ACHN (cell line): ENCODE data around the gene RIPK4.

Source experiments
- DNase-seq: peaks from one replicate; pipeline ENCODE4 v3.0.0-alpha.2; 2015
- in situ Hi-C: cut with HindIII; loops from 2 replicates; pipeline ENCODE4 v1.10.0; 2017; ENCODE audit warnings: low sequenced_read_pairs, low pct_ligation_motif_present, low pct_unique_long_range_greater_than_20kb

Gene RIPK4

DNA sequence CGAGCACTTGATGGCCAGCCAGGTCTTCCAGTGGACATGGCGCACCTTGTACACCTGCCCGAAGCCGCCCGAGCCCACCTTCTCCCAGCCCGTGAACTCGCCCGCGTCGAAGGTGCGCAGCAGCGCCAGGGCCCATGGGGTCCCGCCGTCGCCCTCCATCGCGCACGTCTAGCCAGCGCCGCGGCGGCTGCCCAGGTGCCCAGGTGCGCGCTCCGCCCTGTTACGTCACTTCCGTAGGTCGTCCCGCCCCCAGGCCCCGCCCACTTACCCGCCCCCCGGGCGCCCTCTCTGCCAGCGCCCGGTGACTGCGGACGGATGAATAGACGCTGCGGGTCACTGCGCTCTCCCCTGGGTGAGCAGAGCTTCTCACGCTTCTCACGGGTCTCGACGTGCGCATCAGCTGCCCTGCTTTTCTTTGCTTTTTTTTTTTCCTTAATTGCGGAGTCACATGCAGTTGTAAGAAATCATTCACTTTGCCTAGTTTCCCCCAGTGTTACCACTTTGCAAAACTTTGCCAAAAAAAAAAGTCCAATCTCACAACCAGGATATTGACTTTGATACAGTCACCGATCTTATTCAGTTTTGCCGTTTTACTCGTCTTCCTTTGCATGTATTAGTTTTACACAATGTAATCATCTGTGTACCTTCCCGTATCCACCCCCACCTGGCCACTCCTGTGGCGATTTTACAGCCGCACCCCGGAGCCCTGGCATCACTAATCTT, at the start of gene RIPK4:
RIPK4 (minus strand) TSS at position 170 of the 723 bp plus-strand sequence; CDS start at position 159, 11 bp downstream.
- peak; percentile 85 for DNase-seq
- in situ Hi-C loops, result loop anchor here (25.0 kb wide), 1 partner anchor 155 kb away; no protein-coding TSS in a partner anchor

DNA sequence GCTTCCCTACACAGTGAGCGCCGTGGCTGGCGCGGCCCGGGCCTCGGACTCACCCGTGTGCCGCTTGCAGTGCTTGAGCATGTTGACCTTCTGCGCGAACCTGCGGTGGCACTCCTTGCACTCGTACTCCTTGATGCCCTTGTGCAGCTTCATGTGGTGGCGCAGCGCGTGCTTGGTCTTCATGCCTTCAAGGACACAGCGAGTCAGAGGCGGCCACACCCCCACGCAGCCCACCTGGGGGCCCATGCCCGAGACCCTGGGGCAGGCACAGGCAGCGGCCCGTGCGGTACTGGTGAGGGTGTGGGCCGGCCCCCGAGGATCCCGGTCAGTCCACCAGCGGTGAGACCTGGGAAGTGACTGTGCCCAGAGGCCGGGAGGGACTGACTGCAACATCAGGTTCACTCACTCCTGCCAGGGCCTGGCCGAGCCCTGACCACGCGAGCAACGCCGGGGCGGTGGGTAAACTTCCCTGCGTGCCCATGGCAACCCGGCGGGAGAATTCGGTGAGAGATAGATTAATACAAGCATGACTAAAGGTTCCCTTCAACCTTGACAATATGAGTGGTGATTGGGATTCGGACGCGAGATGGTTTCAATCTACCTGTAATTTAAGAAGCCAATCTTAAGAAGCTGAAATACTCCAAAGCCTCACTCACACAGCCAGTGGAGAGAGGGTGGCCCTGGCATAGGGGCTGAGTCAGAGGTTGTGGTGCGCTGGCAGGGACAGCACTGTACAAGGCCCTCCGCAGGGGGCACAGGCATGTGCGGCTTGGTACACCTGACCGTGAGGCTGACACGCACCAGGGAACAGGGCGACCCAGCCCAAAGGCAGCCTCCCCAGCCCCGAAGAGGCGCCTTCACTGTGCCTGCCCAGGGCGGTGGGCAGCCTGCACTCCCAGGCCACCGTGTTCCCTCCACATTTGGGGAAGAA, 49.1 kb upstream of the RIPK4 start:
- in situ Hi-C loops, result no loop called here
- DNase-seq, result no peak

DNA sequence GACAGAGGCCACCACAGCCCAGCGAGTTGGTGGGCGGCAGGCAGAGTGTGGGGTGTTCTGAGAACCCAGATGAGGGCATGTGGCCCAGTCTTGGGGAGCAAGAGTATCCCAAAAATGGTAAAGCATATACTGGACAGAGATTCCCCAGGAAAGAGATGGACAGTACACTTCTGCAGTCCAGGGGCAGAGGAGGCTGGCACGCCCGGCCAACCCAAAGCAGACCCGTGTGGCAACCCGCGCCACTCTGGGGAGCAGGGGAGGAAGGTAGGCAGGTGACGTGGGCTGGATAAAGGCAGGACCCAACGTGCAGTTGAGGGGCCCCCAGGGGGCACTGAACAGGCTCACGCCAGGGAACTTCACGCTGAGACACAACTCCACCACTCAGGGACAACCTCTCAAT, 46.4 kb upstream of the RIPK4 start:
- no peak for DNase-seq
- in situ Hi-C loops, result no loop called here

DNA sequence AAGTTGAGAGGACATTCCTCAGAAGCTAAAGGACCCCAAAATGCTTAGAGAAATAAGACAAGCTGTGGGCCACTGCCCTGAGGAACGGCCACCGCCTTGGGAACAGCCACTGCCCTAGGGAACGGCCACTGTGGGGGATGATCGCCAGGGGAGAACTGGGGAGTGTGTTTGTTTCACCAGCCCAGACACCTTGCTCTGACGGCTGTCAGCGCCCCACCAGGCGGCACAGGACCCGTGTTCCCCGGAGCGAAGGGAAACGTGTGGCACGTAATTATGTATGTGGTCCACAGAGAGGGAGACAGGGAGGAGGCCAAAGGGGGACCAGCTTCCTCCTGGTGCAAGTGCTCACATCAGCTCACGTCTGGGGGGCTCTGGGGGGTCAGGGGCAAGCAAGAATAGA, 45.8 kb upstream of the RIPK4 start:
- in situ Hi-C loops, result no loop called here
- no peak for DNase-seq

DNA sequence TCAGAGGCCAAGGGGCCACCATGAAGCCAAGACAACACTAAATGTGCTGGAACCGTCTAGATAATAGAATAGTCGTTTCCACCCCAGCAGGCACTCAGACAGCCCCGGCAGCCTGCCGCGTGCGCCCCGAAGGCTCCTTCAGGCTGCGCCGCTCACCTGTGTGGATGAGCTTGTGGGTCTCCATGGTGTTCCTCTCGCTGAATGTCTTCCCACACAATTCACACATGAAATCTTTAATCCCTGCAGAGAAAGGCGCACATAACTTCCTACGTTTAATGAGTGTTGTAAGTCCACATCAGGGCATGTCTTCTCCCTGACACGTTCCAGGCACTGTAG, 43.7 kb upstream of the RIPK4 start:
- in situ Hi-C loops, result no loop called here
- no peak for DNase-seq

DNA sequence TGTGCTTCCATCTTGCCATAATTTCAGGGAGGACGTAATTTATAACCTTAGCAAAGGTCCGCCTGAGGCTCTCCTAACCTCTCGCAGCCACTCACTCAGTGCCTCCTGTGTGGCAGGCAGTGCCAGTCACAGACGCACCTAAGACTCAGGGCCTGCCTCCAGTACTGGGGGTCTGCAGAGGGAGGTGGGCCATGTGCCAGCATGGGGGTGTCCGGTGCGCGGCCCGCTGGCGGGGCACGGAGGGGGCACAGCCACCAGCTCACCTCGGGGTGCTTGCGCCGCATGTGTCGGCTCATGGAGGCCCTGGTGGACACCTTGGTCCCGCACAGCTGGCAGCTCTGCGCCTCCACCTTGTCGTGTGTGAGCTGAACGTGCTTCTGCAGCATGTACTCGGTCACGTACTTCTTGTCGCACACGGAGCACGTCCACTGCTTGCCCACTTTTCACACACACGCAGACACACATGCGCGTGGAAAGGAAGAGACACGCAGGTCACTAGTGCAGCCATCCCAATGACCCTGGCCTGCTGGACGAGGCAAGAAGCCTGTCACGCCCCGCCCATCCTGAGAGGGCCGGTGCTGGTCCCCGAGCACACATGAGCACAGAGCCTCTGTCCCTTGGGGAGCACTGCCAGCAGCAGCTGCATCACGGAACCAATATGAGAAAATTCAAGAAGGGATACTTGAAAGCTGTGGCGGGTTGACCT, 43.2 kb upstream of the RIPK4 start:
- in situ Hi-C loops, result no loop called here
- DNase-seq, result no peak

DNA sequence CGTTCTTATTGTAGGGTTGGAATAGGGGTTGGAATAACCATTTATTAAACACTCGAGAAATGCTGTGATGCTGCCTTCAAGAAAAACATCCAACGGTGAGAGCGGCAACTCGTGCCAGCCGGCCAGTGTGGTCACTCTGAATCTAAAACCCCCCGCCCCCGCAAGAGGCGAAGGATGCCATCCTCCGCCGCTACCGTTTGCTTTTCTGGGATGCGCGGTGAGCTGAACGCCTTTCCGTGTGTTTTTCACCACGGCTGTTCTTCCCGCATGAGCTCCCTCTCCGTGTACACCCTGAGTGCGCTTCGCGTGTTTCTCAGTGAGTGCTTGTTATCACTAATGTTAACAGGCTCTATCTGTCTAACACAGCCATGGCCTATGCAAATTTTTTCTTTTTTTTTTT, 42.0 kb upstream of the RIPK4 start:
- in situ Hi-C loops, result no loop called here

DNA sequence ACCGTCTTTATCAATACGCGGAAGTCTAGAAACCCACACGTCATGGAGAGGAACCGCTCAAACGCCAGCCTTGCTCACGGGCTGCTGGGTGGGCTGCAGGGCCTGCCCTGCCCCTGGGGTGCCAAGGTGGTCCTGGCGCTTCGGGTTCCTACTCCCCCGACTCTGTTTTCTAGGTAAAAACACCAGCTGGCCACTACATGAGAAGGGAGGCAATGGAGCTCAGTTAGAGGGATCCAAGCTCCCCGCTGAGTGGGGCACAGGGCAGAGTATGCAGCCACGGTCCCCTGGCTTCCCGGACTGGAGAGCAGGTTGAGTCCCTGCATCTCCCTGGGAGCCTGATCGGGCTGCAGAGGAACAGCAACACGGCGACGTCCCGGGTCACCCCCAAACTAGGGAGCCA, 41.2 kb upstream of the RIPK4 start:
- no peak for DNase-seq
- in situ Hi-C loops, result no loop called here

More for the DNA sequence above, 42.0 kb upstream of the RIPK4 start:
- DNase-seq, result no peak

DNA sequence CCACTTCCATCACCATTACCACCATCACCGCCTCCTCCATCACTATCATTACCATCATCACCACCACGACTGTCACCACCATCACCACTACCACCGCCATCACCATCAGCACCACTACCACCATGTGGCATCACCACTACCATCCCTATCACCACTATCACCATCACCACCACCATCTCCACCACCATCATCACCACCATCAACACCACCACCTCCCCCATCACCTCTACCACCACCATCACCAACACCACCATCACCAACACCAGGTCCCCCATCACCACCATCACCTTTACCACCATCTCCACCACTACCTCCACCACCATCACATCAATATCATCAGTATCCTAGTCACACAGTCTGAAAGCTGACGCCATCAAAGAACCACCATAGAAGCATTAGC, 39.9 kb upstream of the RIPK4 start:
- in situ Hi-C loops, result no loop called here

DNA sequence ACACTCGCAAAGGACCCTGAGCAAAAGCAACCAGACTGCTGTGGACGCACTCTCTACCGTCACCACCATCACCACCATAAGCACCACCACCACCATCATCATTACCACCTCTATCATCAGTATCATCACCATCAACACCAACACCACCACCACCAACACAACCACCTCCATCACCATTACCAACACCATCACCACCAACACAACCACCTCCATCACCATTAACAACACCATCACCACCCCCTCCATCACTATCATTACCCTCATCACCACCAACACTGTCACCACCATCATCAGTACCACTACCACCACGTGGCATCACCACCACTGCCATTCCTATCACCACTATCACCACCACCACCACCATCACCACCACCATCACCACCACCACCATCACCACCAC, 38.8 kb upstream of the RIPK4 start:
- in situ Hi-C loops, result no loop called here
- no peak for DNase-seq

More for the DNA sequence above, 39.9 kb upstream of the RIPK4 start:
- no peak for DNase-seq

DNA sequence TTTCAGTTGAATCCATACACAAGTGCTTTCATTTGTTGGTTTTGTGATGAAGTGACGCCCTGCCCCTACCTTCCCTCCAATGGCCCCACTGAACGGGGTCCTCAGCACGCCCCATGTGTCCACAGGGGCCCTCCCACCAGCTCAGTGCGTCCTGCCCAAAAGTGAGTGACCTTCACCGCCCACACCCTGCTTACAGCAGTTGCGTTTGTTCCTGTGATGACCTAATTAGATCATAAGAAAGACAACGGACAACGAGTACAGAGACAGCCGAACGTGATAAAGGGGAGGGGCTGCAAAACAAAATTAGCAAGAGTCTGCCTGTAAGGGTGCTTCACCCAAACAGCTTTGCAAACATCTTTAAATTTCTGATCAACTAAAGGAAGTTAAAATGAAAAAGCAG, 38.2 kb upstream of the RIPK4 start:
- no peak for DNase-seq
- in situ Hi-C loops, result no loop called here

DNA sequence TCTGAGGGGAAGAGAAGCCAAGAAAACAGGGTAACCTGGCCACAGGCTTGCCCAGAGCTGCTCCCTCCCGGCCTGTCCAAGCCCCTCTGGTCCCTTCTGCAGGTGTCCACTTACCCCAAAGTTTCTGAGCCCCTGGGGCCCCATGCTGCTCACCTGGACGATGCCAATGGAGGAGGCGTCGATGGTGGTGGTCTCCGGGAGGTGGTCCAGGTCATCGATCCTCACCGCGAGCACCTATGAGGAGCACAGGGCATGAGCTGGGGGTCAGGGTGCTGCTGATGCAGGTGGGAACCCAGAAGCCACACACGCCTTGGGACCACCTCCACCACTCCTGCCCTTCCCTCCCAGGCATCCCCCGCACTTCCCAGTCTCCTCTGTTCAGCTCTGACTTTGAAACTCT, 37.5 kb upstream of the RIPK4 start:
- in situ Hi-C loops, result no loop called here
- no peak for DNase-seq

DNA sequence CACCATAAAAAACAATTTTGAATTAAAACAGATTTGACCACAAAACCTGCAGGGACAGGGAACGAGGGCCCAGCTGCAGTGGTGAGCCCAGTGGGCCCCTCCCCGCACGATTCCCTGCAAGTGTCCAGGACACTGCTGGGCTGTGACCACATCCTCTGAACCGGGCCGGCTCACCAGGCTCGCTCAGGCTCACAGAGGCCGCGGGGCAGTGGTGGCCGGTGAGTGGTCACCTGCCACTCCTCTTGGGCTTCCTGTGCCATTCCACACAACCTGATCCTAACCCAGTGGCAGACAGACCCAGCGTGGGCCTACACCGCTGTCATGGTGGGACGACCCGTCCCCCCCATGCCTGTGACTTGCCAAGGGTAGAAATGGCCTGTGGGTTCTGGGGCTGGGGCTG, 36.5 kb upstream of the RIPK4 start:
- DNase-seq, result no peak
- in situ Hi-C loops, result no loop called here

DNA sequence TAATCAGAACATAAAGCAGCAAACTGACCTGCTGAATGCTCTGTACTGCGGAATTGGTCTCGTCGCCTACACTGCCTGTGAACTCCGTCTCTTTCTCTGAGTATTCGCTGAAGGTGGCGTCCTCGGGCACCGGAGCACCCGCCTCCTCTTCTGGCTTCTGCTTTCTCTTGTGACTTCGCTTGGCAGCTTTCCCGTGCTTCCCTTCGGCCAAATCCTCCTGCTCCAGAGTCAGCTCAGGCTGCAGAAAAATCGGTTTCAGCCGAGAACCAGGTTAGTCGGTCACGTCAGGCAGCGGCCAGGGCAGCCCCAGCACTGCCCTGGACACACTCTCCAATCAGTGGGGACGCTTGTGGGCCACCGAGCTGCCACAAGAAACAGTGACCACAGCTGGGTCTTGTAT, 35.8 kb upstream of the RIPK4 start:
- DNase-seq, result no peak
- in situ Hi-C loops, result no loop called here

DNA sequence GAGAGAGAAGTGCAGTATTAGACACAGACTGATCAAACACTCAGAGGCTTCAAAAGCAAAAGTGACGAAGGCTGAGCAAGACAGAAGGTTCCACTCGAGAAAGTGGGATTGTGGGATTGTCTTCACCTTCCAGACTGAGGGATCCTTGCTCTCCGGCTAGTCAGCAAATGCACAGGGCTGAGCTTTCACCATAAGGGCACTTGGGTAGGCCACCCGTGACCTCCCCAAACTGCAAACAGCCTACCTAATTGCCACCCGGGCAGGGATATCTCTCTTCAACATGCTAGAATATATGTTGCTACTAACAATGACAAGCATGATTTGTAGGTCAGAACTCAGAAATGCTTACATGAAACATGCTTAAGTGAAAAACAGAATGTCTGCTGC, 35.3 kb upstream of the RIPK4 start:
- DNase-seq, result no peak
- in situ Hi-C loops, result no loop called here

DNA sequence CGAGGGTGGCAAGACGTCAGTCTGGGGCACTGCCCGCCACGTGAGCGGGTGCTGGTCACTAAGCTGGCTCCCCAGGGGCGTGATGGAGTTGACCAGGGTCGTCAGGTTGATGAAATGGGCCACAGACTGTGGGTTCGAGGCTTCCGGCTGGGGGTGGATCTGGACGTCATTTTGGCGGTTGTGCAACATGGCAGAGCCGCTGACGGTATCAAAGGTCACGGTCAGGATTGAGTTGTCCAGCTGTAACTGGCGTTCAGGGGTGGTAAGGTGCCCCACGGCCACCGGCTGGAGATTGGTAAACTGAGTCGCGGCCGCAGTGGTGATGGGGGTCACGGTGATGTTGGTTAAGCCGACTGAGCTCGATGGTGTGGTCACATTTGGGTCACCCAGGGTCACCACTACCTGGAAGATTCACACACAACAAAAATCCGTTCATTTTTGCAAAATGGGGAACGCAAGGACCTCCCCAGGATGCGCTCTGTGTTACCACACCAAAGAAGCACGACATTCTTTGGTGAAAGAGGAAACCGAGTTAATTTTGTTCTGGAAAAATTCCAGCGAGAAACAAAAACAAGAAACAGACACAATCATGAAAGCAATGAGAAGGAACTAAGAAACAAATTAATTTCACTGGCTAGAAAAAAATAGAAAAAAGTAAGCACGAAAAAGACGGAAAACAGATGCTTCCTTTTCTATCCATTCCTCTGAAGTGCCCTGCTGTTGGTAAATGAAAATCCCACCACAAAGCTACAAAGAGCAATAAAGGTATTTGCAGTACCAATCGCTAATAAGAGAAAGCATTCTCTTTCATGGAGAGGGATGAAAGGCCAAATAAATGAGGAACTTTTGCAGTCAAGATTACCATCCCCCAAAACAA, 34.7 kb upstream of the RIPK4 start:
- no peak for DNase-seq
- in situ Hi-C loops, result no loop called here

DNA sequence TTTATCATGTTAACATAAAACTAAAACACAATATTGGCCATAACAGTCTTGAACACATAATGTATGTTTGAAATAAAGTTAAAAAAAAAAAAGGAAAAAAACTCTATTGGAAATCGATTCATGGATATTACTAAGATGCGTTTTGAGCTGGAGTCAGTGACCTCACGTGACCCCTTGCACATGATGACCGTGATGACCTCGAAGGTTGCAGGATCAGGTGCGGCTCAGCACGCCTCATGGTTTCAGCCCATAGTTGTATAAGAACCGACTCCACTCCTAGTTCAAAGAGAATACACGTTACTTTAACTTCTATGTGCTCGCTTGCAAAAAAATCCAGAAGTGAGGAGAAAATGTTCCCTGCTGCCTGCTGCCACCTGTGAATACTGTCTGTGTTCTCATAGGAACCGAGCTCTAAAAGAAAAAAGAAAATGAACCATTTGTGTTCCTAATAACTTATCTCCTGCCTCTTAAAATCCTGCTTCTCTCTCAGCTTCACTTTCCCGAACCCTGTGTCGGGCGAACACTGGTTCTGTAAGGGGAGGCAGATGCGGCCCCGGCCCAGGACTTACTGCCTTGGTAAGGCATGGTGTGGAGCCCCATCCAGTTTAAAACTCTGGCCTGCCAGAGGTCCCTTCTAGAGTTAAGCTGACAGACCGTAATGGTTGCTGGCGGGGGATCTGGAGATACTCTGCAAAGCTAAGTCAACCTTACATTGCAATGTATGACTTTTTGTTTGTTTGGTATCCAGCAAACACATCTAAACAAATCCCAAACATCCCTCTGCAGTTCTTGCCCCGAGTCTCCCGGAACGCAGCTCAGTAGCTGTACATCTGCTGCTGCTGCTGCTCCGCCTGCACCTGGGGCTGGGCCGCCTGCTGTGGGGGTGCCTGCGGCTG, 33.8 kb upstream of the RIPK4 start:
- in situ Hi-C loops, result no loop called here
- DNase-seq, result no peak

DNA sequence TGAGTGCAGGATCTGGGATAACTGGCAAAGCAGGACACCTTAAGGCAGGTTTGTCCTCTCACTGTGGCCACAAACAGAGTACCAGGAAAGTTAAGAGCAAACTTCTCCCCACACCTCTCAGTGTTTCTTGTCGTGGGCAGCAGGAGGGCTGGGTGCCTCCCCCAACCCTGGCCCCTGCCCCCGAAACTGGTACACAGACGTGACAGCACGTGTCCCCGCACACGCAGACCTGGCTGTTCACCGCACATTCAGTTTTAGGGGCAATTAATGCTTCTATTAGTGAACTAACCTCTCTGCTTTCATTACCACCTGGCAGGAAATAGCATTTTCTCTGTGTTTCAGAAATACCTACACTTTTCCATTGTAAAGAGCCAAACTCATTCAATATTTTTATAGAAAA, 32.9 kb upstream of the RIPK4 start:
- DNase-seq, result no peak
- in situ Hi-C loops, result no loop called here
